HCT116 (cell line): ENCODE results near the gene FLNC.

ENCODE experiments used
- JUND ChIP-seq: IDR thresholded peaks from 2 replicates; pipeline ENCODE4 v1.6.1; 2012
- POLR2A ChIP-seq: IDR thresholded peaks from 2 replicates; pipeline ENCODE4 v1.7.0; 2011; ENCODE audit warnings: borderline replicate concordance; ENCODE audit not compliant: insufficient read depth, insufficient read length; ENCODE audit errors: extremely low read depth
- POLR2AphosphoS5 ChIP-seq: IDR thresholded peaks from 2 replicates; pipeline ENCODE4 v1.6.1; 2011; ENCODE audit warnings: mild to moderate bottlenecking, low read depth, low read length, moderate library complexity
- TF ChIP-seq, protein P1 (sequence below), 3 experiments: fragments of 200-600 bp in 1 of 3; sonication (generic) in 1 of 3; IDR thresholded peaks in 2 of 3; conservative IDR thresholded peaks in 1 of 3; 2 replicates each; pipeline ENCODE4 v1.5.1; 2012 to 2017; ENCODE audit warnings: low read depth in 2 of 3, low read length in 2 of 3, antibody characterized with exemption in 1 of 3, borderline replicate concordance in 1 of 3, control low read depth in 1 of 3, mild to moderate bottlenecking in 1 of 3, mixed read lengths in 1 of 3, mixed run types in 1 of 3, moderate library complexity in 1 of 3; ENCODE audit not compliant: insufficient read depth in 1 of 3

DNA sequence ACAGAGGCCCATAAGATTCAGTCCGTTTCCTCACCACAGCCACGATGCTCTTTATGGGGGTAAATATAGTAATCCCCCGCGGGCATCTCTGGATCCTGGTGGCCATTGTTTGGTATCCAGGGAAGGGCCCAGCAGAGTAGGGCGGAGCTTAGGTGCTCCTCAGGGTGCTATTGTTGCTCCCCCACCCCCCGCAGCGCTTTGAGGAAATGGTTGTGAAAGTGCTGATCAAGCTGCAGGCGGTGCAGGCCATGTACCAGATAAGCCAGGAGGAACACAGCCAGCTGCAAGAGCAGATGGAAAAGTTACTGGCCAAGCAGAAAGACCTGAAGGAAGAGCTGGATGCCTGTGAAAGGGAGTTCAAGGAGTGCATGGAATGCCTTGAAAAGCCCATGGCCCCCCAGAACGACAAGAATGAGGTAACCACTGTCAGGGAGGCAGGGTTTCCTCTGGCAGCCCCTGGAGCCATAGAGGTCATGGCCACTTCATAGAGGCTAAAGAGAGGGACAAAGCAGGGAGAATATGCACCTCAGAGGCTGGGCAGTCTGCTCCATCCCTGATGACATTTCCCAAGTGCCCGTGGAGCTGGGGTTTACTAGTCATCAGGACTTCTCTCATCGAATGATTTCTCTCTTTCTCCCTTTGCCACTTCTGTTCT, 17.6 kb upstream of the FLNC start:
- TF ChIP-seq POLR2AphosphoS5: no peak
- TF ChIP-seq, protein P1, sequence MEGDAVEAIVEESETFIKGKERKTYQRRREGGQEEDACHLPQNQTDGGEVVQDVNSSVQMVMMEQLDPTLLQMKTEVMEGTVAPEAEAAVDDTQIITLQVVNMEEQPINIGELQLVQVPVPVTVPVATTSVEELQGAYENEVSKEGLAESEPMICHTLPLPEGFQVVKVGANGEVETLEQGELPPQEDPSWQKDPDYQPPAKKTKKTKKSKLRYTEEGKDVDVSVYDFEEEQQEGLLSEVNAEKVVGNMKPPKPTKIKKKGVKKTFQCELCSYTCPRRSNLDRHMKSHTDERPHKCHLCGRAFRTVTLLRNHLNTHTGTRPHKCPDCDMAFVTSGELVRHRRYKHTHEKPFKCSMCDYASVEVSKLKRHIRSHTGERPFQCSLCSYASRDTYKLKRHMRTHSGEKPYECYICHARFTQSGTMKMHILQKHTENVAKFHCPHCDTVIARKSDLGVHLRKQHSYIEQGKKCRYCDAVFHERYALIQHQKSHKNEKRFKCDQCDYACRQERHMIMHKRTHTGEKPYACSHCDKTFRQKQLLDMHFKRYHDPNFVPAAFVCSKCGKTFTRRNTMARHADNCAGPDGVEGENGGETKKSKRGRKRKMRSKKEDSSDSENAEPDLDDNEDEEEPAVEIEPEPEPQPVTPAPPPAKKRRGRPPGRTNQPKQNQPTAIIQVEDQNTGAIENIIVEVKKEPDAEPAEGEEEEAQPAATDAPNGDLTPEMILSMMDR (IDR thresholded peaks at IDR 0.05 in 2 of 3, conservative IDR thresholded peaks at IDR 0.05 in 1 of 3; ENCODE audit: borderline replicate concordance in 1 of 3, insufficient read depth in 1 of 3, low read depth in 2 of 3, low read length in 2 of 3): no peak
- no peak for TF ChIP-seq POLR2A
- TF ChIP-seq JUND: no peak
